DOHH2 (cell line): Measurements from ENCODE around the gene FYCO1.

Experiments
- H3F3A ChIP-seq: fragments of 200-600 bp; sonication (generic), shearing (Covaris generic); 2 replicates; pipeline ENCODE4 v1.6.0; 2016; ENCODE audit warnings: antibody characterized with exemption, mild to moderate bottlenecking; ENCODE audit not compliant: control insufficient read depth, insufficient read depth
- H3K27ac ChIP-seq: fragments of 200-600 bp; sonication (generic); 2 replicates; pipeline ENCODE4 v1.5.1; 2014; ENCODE audit warnings: low read depth, mild to moderate bottlenecking, low read length, moderate library complexity
- H3K27me3 ChIP-seq: fragments of 200-600 bp; sonication (generic); 2 replicates; pipeline ENCODE4 v1.6.1; 2014; ENCODE audit warnings: mild to moderate bottlenecking, low read length, mixed read lengths; ENCODE audit not compliant: control insufficient read depth
- H3K36me3 ChIP-seq: fragments of 200-600 bp; sonication (generic); 2 replicates; pipeline ENCODE4 v1.6.1; 2014; ENCODE audit warnings: mild to moderate bottlenecking, low read length, moderate library complexity, mixed read lengths; ENCODE audit not compliant: control insufficient read depth
- H3K4me1 ChIP-seq: fragments of 200-600 bp; sonication (generic); 2 replicates; pipeline ENCODE4 v1.6.1; 2014; ENCODE audit warnings: mild to moderate bottlenecking, low read length, mixed read lengths; ENCODE audit not compliant: control insufficient read depth
- H3K4me2 ChIP-seq: fragments of 200-600 bp; sonication (generic); 2 replicates; pipeline ENCODE4 v1.6.0; 2014; ENCODE audit warnings: mild to moderate bottlenecking, low read length, moderate library complexity
- H3K4me3 ChIP-seq: fragments of 200-600 bp; sonication (generic); 2 replicates; pipeline ENCODE4 v1.5.1; 2014; ENCODE audit warnings: mild to moderate bottlenecking, low read length, mixed read lengths
- H3K79me2 ChIP-seq: fragments of 200-600 bp; sonication (generic); 2 replicates; pipeline ENCODE4 v1.6.1; 2014; ENCODE audit warnings: mild to moderate bottlenecking, low read length, mixed read lengths; ENCODE audit not compliant: control insufficient read depth
- H3K9me2 ChIP-seq: fragments of 200-600 bp; sonication (generic); replicated peaks from 2 replicates; pipeline ENCODE4 v1.6.1; 2014; ENCODE audit warnings: mild to moderate bottlenecking, low read length, mixed read lengths; ENCODE audit not compliant: control insufficient read depth
- H3K9me3 ChIP-seq: fragments of 200-600 bp; sonication (generic); 2 replicates; pipeline ENCODE4 v1.6.1; 2014; ENCODE audit warnings: antibody characterized with exemption, low read length, mixed read lengths; ENCODE audit not compliant: control insufficient read depth, insufficient read depth
- H4K20me1 ChIP-seq: fragments of 200-600 bp; sonication (generic); 2 replicates; pipeline ENCODE4 v1.6.0; 2014; ENCODE audit warnings: low read depth, mild to moderate bottlenecking, antibody characterized with exemption, low read length, moderate library complexity; ENCODE audit not compliant: control insufficient read depth, insufficient read depth
- CTCF ChIP-seq: fragments of 200-600 bp; sonication (generic); IDR thresholded peaks from one replicate; pipeline ENCODE4 v1.5.1; 2014; ENCODE audit warnings: antibody characterized with exemption, mild to moderate bottlenecking, low read depth, low read length; ENCODE audit not compliant: poor library complexity, severe bottlenecking
- EZH2phosphoT487 ChIP-seq: fragments of 200-600 bp; sonication (generic); IDR thresholded peaks from 2 replicates; pipeline ENCODE4 v1.6.1; 2017; ENCODE audit warnings: borderline replicate concordance, mild to moderate bottlenecking, antibody characterized with exemption, low read length, moderate library complexity, mixed read lengths

Gene FYCO1

GRCh38 chr3:45976191-45977091, 19.2 kb downstream of the FYCO1 start:
- no peak overlapping the region for H3K4me3 ChIP-seq
- no peaks in the 10 kb centered on the region for H3K79me2 ChIP-seq
- H3F3A ChIP-seq: peaks cover 5% of the 10 kb centered on the region; the same call in 1 of the 2 replicates
- TF ChIP-seq EZH2phosphoT487 (no peak), CTCF (no peak)
- peaks cover 79% of the 10 kb centered on the region for H3K36me3 ChIP-seq
- no peaks in the 10 kb centered on the region for H3K9me2 ChIP-seq
- peaks cover 10% of the 10 kb centered on the region for H3K4me1 ChIP-seq
- no peaks in the 10 kb centered on the region for H4K20me1 ChIP-seq
- H3K27me3 ChIP-seq: no peaks in the 10 kb centered on the region
- H3K9me3 ChIP-seq: no peaks in the 10 kb centered on the region
- no peak overlapping the region for H3K27ac ChIP-seq
- H3K4me2 ChIP-seq: no peak overlapping the region

DNA sequence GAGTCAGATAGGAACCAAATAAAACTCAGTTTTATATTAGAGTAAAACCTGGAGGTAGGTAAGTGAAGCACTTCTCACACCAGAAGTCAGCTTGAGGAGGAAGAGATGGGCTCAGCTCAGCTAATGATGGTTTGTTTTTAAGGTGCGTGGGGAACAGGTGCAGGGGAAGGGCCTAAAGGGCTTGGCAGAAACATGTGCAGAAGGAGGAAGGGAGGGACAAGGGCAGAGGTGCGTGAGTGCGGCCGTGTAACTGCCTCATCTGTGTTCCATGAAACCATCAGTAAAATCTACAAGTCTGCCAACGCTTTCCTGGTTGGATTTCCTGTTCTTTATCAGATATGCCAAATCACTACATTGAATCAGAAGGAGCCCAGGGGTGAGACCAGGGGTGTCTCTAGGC, 19.9 kb downstream of the FYCO1 start:
- Histone ChIP-seq H3K27me3 (no peaks in the 10 kb centered on the region), H3K9me2 (no peaks in the 10 kb centered on the region), H3K4me2 (no peak overlapping the region), H3K36me3 (peaks cover 72% of the 10 kb centered on the region), H3F3A (peaks cover 5% of the 10 kb centered on the region; the same call in 1 of the 2 replicates), H3K27ac (no peak overlapping the region), H3K4me1 (peaks cover 10% of the 10 kb centered on the region), H3K9me3 (no peaks in the 10 kb centered on the region), H3K4me3 (no peak overlapping the region), H3K79me2 (no peaks in the 10 kb centered on the region), H4K20me1 (no peaks in the 10 kb centered on the region)
- TF ChIP-seq CTCF (no peak), EZH2phosphoT487 (no peak)

DNA sequence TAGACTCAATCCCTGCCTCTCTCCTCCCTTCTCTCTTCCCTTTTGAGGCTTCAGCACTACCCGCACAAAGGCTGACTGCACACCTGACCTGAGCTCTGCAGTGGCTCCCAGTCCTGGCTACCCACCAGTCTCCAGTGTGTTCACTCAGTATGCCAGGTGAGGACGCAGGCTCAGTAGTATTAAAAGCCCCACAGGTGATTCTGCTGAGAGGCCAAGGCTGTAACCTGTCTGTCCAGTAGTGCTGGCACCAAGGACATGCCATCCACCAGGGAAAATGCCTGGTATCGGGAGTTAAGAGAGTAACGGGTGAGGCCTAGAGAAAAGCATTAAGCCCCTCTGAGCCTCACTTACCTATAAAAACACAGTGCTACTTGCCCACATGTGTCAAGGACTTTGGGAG, 20.9 kb downstream of the FYCO1 start:
- Histone ChIP-seq H3K36me3 (peaks cover 71% of the 10 kb centered on the region), H3K9me2 (no peaks in the 10 kb centered on the region), H3K4me1 (peaks cover 10% of the 10 kb centered on the region), H3K4me2 (no peak overlapping the region), H3K9me3 (no peaks in the 10 kb centered on the region), H3K4me3 (no peak overlapping the region), H4K20me1 (no peaks in the 10 kb centered on the region), H3K27me3 (no peaks in the 10 kb centered on the region), H3K79me2 (no peaks in the 10 kb centered on the region), H3K27ac (no peak overlapping the region), H3F3A (peaks cover 5% of the 10 kb centered on the region; the same call in 1 of the 2 replicates)
- TF ChIP-seq EZH2phosphoT487 (no peak), CTCF (no peak)
